ENCODE measurements around the gene MECR. TPM values are rescaled to one million over a fixed set of nuclear protein-coding genes. Genes with fewer than 3 reads are reported as not detected.
"Not testable (repeated sequence)": the region's sequence is repeated elsewhere in the genome, so short reads cannot be mapped to it uniquely, and the experiment has no call there.

The MECR gene
- polyA plus RNA-seq, 6 donors from 2014 or later, result 9.6 to 16.9 (median 13.6) TPM

- Mint-ChIP-seq H3K9me3 (no peaks in the 10 kb centered on the region), H3K27ac (no peak overlapping the region), H3K36me3 (peaks cover 6 to 25% of the 10 kb centered on the region in 2 donors), H3K4me1 (peaks cover 0 to 2% (median under 1%) of the 10 kb centered on the region in 3 donors), H3K4me3 (no peak overlapping the region), H3K27me3 (no peaks in the 10 kb centered on the region)
- ATAC-seq (ENCODE audit: low read depth in 2 of 2), result no peak
- no peak for DNase-seq
Measured at GRCh38 chr1:29157269-29157601, 73.5 kb downstream of the MECR start.

- Mint-ChIP-seq H3K36me3 (peaks cover 11 to 31% of the 10 kb centered on the region in 2 donors), H3K27ac (no peak overlapping the region), H3K27me3 (no peaks in the 10 kb centered on the region), H3K9me3 (no peaks in the 10 kb centered on the region), H3K4me1 (peaks cover 0 to 2% (median 0%) of the 10 kb centered on the region in 3 donors), H3K4me3 (no peak overlapping the region)
- no peak for DNase-seq
- no peak for ATAC-seq (ENCODE audit: low read depth in 2 of 2)
Measured at GRCh38 chr1:29156543-29157268, 74.0 kb downstream of the MECR start.

DNA sequence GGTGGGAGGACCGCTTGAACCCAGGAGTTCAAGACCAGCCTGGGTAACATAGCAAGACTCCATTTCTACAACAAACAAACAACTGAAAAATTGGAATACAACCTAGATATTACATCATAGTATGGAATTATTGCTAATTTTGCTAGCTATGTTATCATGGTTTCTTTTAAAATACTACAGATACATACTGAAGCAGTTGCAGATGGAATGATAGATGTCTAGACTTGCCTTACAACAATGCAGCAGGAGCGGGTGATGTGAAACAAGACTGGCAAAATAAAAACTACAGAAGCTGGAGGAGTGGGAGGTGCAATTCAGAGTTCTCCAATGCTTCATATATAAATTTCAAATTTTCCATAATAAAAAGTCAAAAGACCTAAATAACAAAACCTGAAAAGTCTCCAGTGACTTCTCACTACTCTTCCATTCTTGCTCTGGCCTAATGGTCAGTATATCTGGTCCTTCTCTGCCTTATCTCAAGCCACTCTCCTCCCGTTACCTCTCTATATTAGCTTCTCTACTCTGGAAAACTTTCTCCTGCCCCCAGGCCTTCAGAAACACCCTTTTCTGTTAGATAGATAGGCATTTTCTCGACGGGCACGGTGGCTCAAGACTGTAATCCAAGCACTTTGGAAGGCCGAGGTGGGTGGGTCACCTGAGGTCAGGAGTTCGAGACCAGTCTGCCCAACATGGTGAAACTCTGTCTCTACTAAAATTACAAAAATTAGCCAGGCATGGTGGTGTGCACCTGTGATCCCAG is 78.5 kb downstream of the MECR start:
- Mint-ChIP-seq H3K36me3 (peaks cover 37 to 63% of the 10 kb centered on the region in 2 donors), H3K4me3 (no peak overlapping the region), H3K4me1 (no peaks in the 10 kb centered on the region), H3K9me3 (no peaks in the 10 kb centered on the region), H3K27me3 (no peaks in the 10 kb centered on the region), H3K27ac (peak overlapping the region in 2 of 6 donors; percentile 3 to 83)
- ATAC-seq (ENCODE audit: low read depth in 2 of 2), result no peak
- no peak for DNase-seq

- Mint-ChIP-seq H3K27ac (peak overlapping the region in 2 of 6 donors; percentile 17 to 54), H3K36me3 (peaks cover 46 to 72% of the 10 kb centered on the region in 2 donors)
- not testable (repeated sequence) for H3K4me3 Mint-ChIP-seq; H3K9me3 Mint-ChIP-seq; H3K4me1 Mint-ChIP-seq; H3K27me3 Mint-ChIP-seq; ATAC-seq (ENCODE audit: low read depth in 2 of 2); DNase-seq
Measured at GRCh38 chr1:29150346-29150745, 80.4 kb downstream of the MECR start.

DNA sequence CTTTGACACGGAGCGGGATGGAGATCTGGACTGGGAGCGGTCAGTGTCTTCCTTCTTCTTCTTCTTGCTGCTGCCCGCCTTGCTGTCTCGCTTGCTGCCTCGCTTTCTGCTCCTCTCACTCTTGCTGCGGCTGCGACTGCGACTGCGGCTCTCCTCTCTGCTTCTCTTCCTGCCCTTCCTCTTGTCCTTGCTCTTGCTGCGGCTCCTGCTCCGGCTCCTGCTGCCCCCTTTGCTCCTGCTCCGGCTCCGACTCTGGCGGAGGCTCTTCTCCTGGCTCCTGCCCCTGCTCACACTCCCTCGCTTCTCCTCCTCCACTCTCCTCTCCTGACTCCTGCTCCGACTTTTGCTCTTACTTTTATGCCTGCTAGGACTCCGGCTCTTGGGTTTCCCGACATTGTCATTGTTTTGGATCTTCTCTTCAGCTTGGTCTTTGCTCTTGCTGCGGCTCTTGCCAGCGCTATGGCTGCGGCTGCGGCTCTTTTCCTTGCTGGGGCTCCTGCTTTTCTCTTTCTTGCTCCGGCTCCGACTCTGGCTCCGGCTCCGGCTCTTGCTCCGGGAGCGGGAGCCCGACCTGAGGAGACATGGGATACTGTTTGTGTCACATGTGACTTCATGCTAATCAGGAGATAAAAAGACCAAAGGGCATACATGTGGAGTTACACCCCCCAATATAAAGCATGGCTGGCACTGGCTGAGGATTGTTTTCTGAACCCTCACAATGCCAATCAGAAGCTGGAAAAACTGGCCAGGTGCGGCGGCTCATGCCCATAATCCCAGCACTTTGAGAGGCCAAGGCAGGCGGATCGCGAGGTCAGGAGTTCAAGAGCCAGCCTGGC is 81.9 kb downstream of the MECR start:
- peak overlapping the region in 2 of 6 donors; percentile 27 to 87 for H3K27ac Mint-ChIP-seq
- H3K27me3 Mint-ChIP-seq, result no peaks in the 10 kb centered on the region
- ATAC-seq (ENCODE audit: low read depth in 2 of 2) (no peak), DNase-seq (no peak)
- peaks cover 0 to 5% (median 5%) of the 10 kb centered on the region in 3 donors for H3K4me1 Mint-ChIP-seq
- H3K4me3 Mint-ChIP-seq, result no peak overlapping the region
- H3K9me3 Mint-ChIP-seq, result peaks cover 0 to under 1% (median 0%) of the 10 kb centered on the region in 7 donors
- peaks cover 41 to 65% of the 10 kb centered on the region in 2 donors for H3K36me3 Mint-ChIP-seq

- ATAC-seq (ENCODE audit: low read depth in 2 of 2) (no peak), DNase-seq (no peak)
- Mint-ChIP-seq H3K9me3 (peaks cover 0 to 2% (median 0%) of the 10 kb centered on the region in 7 donors), H3K4me3 (no peak overlapping the region), H3K4me1 (peaks cover 0 to 6% (median 5%) of the 10 kb centered on the region in 3 donors), H3K36me3 (peaks cover 30 to 43% of the 10 kb centered on the region in 2 donors), H3K27ac (peak overlapping the region in 4 of 6 donors; percentile 2 to 75 (median 52)), H3K27me3 (no peaks in the 10 kb centered on the region)
Measured at GRCh38 chr1:29145739-29146437, 84.8 kb downstream of the MECR start.

DNA sequence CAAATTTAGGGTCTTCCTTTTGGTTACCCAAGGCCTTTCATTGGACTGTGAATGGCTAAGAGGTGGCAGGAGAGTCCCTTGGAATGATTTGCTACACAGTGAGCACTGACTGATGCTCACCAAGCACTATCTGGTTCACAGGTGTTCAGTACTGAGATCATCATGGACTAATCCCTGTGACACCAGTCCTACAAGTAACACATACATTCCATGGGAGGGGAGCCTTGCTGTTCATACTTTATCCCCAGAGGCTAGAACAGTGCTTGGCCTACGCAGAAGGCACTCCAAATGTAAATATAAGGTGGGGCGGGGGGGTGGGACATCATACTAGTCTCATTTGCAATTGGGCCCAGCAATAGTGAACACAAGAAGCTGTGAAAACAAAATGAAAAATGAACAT is 86.6 kb downstream of the MECR start:
- peaks cover 0 to 2% (median 0%) of the 10 kb centered on the region in 7 donors for H3K9me3 Mint-ChIP-seq
- H3K36me3 Mint-ChIP-seq, result peaks cover 24 to 35% of the 10 kb centered on the region in 2 donors
- ATAC-seq (ENCODE audit: low read depth in 2 of 2) (no peak), DNase-seq (no peak)
- peaks cover 0 to 6% (median 5%) of the 10 kb centered on the region in 3 donors for H3K4me1 Mint-ChIP-seq
- no peak overlapping the region for H3K4me3 Mint-ChIP-seq
- no peaks in the 10 kb centered on the region for H3K27me3 Mint-ChIP-seq
- H3K27ac Mint-ChIP-seq, result no peak overlapping the region

DNA sequence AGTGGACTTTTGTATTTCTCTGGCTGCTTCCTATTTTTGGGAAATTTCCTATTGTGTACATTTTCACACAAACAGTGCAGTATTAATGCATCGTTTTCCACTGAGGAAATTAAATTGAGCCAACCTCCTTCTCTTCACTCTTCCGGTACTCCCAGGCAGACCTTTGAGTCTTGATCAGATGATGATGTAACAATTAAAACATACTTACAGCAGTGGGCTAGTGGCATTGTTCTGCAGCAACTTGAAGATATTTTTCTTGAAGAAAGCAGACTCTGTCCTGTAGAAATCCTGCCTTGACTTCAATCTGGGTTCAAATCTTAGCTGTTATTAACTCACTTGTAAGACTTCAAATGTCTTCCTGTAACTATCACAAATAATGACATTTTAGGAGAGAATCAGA is 88.0 kb downstream of the MECR start:
- Mint-ChIP-seq H3K4me1 (peaks cover 0 to 6% (median 5%) of the 10 kb centered on the region in 3 donors), H3K27ac (peak overlapping the region in 2 of 6 donors; percentile 38 to 67), H3K4me3 (no peak overlapping the region), H3K27me3 (no peaks in the 10 kb centered on the region), H3K36me3 (peaks cover 12 to 20% of the 10 kb centered on the region in 2 donors), H3K9me3 (peaks cover 0 to 2% (median 0%) of the 10 kb centered on the region in 7 donors)
- DNase-seq, result no peak
- no peak for ATAC-seq (ENCODE audit: low read depth in 2 of 2)

Other genes with a start within 250 kb of the MECR start
- gene TMEM200B, start 107.0 kb downstream of the MECR start, polyA plus RNA-seq (ENCODE audit: low read depth in 6 of 6), result not detected
- gene SRSF4, start 49.0 kb downstream of the MECR start, polyA plus RNA-seq (ENCODE audit: low read depth in 6 of 6), result 10 to 100 TPM; 34.7 to 90.6 (median 68.5) TPM
- gene PTPRU, start 5.6 kb upstream of the MECR start, polyA plus RNA-seq (ENCODE audit: low read depth in 6 of 6), result not detected

Measured in naive B cell (primary cell).